GM21737 (cell line): Measurements from ENCODE around the gene CAMK1D.

Experiments
- ATAC-seq: cut with Tn5 transposase; IDR thresholded peaks from one replicate; pipeline ENCODE4 v1.9.1; 2021; ENCODE audit warnings: mild to moderate bottlenecking, moderate library complexity; ENCODE audit not compliant: unreplicated experiment

The CAMK1D gene

GRCh38 chr10:12588091-12588860 is 238.9 kb downstream of the CAMK1D start:
- ATAC-seq: no peak

- no peak for ATAC-seq
Observed at GRCh38 chr10:12589291-12589690, 239.9 kb downstream of the CAMK1D start.

DNA sequence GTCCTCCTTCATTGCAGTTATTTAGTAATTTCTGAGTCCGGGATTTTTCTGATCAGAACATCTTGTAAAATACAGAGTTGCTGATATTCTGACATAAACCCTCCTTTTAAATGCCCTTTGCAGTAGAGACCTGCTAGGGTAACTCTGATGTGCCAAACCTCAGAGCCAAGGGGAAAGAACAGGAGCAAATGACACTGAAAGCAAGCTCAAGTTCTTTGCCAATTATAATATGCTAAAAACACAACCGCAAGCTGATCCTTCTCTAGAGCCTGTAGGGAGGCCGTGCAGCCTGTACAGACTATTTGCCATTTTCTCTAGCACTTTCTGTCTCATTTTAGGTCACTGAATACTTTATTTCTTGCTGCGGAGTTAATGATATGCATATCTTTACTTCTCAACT is 240.4 kb downstream of the CAMK1D start:
- ATAC-seq: no peak

DNA sequence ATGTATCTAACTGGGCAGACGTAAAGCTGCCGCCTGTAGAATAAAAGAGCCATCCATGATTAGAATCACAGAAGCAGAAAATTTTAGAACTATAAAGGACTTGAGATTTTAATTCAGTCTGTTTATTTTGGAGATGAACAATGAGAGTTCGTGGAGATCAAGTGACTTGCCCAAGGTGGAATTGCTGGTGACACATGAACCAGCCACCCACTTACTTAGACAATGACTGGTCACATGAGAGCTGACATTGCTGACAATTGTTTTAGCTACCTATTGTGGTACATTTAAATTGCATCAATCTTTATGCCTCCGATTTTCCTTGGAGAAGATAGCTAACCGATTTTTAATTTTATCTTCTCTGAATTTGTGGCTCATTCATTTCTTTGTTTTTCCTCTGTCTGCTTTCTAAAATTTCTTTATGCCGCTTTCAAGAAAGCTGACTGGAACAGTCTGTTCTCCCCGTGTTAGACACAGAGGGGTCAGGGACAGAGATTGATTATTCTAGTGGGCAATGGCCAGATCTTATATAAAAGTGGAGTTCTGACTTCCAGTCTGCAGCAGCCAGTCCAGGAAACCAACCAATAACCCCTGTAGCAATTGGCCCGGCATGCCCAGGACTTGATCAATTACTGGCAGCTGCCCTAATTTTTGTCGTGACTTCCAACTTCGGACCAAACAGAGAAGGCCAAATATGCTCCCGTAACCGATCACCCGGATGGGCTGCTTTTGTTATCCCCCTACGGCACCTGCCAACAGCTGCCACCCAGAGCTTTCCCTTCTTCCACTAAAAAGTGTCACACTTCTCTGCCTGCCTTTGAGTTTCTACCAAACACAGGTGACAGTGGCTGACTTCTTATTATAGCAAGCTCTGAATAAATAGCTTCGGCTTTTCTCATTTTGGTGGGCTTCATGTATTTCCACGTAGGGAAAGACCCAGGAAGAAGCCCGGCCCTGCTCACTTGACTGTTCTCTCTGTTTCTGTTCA is 241.6 kb downstream of the CAMK1D start:
- ATAC-seq: no peak

DNA sequence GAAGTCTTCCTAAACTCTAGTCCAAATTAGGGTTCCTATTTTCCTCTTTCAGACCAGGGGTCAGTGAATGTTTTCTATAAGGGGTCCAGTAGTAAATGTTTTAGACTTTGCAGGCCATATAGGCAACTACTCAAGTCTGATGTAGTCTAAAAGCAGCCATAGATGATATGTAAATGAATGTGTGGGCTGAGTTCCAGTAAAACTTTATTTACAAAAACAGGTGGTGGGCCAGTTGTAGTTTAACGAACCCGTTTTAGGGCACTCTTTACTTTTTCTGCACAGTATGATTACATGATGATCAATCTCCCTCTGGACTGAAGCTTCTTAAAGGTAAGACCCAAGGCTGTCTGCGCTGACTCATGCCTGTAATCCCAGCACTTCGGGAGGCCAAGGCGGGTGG is 243.6 kb downstream of the CAMK1D start:
- ATAC-seq: no peak

DNA sequence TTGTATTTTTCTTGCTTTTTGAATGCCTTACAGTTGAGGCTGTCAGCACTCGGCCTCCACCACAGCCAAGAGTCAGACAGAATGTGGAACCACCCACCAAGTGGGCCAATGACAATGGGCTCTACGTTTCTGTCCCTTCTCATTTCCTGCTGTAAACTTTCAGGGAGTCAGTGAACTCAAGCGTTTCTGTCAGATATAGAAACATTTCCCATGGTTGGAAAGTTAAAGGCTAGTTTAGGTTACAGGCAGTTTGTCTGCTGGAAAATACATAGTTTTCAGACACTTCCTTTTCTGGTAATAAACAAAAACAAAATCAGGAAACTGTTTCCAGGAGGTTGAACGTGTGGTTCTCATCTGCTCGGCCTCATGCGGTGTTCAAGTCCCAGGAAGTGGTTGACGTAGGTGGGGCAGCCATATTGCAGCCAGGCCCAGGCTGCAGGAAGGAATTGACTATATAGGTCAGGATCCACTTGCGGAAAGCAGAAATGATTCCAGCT is 245.1 kb downstream of the CAMK1D start:
- ATAC-seq: no peak

DNA sequence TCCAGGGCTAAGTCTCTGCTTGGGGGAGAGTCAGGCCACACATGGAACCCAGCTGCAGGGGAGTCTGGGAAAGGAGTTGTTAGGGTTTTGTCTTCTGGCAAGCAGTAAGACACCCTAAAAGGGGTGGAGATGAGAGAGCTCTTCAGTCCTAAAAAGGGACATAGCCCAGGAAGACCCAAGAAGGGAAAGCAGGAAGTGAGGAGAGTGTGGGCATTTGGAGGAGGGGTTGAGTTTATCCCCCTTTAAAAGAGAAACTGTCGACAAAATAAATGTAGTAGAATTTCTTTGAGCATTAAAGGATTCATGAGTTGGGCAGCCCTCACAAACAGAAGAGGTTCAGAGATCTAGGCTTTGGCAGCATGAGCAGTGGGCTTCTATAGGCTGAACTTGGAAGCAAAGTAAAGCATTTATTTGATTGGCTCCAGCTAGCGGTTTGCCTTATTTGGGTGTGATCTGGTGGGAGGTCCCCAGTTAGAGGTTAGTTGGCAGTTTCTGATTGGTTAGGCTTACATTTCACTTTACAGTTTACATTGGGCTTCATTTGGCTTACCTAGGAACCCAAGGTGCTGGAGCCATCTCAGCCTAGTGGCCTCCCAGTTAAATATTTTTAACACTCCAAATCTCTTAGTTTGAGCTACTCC is 246.7 kb downstream of the CAMK1D start:
- no peak for ATAC-seq

GRCh38 chr10:12597176-12597575 is 247.8 kb downstream of the CAMK1D start:
- ATAC-seq: no peak

DNA sequence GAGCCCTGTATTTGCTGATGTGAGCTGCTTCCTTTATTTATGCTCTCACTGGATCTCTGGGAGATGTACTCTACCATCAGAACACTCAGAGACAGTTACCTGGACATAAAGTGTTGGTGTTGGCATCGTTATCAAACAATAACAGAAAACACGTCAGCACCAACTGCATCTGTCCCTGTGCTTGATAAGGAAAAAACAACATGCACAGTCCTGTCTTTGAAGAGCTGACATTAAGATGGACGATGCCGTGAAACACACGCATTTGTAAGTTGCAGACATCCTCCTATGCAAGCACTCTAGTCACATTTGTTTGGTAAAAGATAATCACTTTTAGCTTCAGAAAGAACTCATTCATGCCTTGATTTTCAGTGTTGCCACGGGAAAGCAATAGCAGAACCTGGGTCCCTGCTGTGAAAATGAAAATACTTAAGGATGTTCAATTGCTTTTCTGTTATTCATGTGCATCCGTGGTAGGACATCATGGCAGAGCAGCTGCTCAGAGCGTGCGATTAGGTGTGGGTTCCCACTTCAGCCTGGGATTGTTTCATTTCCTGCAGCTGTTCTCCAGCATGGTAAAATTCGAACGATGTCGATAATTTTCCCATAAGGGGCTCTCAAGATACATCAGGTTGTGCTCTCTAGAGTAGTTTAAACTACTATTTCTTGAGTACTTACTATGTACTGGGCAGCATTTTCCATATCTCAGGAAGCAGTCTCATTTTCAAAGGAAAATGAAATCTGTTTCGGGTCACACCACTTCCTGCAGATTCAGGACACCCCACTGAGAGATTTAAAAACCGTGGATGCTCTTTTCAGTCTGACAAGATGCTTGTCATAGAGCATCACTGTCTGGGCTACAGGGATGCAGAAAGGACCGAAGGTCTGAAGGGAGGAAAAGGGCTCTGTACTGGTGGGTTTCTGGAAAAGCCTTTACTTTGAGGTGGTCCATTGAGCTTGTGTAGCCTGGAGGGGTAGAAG is 248.7 kb downstream of the CAMK1D start:
- ATAC-seq: no peak

DNA sequence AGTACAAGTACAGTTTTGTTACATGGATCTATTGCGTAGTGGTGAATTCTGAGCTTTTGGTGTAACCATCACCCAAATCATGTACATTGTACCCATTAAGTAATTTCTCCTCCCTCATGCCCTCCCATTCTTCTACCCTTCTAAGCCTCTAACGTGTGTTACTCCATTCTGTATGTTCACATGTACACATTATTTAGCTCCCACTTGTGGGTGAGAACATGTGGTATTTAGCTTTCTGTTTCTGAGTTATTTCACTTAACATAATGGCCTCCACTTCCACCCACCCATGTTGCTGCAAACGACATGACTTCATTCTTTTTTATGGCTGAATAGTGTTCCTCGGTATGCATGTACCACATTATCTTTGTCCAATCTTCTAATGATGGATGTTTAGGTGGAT is 251.3 kb downstream of the CAMK1D start:
- ATAC-seq: no peak

GRCh38 chr10:12602521-12602920 is 253.2 kb downstream of the CAMK1D start:
- ATAC-seq: no peak

GRCh38 chr10:12603766-12604470 is 254.6 kb downstream of the CAMK1D start:
- no peak for ATAC-seq

DNA sequence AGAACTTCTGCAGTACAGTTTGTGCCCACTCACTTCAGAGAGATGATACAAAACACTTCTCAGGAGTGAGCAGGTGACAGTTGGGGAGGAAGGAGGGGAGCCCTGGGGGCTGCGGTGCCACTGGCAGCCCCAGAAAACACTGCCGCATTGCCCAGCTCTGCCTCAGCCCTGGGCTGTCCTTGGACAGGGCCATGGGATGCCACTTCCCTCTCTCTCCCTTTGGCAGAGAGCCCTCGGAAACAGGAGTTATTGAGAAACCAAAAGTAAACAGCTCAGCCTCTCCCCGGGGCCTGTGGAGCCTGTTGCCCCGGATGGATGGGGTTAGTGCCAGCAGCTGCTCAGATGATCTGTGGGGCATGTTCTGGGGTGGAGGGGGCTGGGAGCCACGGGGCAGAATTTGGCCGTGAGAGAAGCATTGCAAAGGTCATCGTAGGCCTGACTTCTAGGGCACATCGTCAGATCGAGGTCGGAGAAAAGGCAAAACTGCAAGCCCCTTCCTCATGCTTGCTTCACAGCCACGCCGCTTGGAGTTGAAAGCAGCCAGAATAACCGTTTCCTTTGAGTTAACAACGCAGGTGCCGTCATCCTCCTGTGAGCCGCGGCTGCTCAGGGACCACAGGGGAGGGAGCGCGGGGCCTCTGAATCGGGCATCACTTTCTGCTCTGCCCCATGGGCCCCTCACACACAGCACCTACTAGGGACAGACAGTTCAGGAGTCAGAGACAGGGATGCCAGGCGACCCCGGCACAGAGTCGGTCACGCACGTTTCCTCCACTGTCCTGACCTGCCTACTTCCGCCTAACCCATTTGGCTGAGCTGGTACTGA is 256.4 kb downstream of the CAMK1D start:
- peak; percentile 80 for ATAC-seq

DNA sequence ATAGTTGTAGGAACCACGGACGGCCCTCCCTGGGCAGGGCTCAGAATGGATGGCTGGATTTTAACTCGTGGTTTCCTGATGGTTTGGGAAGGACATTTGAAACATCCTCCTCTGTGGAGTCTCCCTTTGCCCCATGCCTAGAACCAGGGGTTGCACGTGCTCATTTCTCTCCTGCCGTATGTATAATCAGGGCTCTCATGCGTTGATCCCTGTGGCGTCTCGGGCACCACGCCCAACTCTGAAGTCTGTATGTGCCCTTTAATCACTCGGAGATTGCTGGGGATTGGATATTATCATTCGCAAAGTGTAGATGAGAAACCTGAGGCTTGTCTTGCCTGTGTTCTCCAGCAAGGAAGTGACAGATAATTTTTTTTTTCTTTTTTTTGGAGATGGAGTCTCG is 257.1 kb downstream of the CAMK1D start:
- ATAC-seq: no peak

DNA sequence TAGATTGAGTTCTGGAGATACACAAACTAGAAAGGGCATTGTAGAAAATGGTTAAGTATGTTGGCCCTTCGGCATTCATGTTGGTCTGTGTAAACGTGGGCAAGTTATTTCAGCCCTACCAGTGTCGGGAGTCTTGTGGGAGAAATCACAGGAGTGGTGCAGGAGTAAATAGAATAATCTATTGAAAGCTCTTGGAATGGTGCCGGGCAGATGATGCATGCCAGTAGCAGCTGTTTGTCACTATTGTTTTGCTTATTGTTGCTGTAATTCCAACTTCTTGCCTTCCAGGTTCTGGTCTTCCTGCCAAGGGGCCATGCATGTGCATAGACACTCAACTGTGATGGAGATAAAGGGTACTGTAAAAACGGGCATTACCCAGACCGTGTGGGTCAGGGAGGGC is 259.4 kb downstream of the CAMK1D start:
- ATAC-seq: no peak

DNA sequence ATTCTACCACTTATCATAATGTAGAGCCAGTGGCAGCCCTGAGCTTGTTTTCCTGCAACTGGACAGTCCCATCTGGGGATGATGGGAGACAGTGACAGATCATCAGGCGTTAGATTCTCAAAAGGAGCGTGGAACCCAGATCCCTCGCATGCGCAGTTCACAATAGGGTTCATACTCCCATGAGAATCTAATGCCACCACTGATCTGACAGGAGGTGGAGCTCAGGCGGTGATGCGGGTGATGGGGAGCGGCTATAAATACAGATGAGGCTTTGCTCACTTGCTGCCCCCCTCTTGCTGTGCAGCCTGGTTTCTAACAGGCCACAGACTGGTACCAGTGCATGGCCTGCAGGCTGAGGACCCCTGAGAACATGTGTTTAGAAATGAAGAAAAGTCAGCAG is 260.1 kb downstream of the CAMK1D start:
- ATAC-seq: no peak

DNA sequence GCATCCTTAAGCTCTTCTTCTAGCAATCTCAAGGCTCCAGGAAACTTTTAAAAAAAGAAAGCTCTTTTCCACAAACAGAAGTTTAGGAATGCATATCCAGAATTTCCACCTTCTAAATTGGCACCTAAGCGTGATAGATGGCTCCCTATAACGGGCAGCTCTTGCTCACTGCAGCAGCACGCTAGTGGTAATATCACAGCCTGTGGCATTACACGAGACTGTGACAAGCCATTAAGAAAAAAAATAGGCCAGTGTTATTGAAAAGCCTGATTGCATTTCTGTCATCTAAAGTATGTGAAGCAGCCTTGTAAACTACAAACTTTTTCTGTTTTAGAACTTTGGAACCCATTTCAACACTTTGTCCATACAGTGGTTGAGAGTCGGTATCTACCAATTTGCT is 263.8 kb downstream of the CAMK1D start:
- ATAC-seq: no peak

GRCh38 chr10:12614177-12614995 is 265.0 kb downstream of the CAMK1D start:
- ATAC-seq: no peak
